ENCODE data around the gene NOTUM. TPM values are rescaled to one million over a fixed set of nuclear protein-coding genes. Genes with fewer than 3 reads are reported as not detected.

NOTUM gene
- total and polyA plus RNA-seq, 2 donors (not counting 3 experiments of a cell fraction or from before 2014, with no cell fraction given) = not detected

DNA sequence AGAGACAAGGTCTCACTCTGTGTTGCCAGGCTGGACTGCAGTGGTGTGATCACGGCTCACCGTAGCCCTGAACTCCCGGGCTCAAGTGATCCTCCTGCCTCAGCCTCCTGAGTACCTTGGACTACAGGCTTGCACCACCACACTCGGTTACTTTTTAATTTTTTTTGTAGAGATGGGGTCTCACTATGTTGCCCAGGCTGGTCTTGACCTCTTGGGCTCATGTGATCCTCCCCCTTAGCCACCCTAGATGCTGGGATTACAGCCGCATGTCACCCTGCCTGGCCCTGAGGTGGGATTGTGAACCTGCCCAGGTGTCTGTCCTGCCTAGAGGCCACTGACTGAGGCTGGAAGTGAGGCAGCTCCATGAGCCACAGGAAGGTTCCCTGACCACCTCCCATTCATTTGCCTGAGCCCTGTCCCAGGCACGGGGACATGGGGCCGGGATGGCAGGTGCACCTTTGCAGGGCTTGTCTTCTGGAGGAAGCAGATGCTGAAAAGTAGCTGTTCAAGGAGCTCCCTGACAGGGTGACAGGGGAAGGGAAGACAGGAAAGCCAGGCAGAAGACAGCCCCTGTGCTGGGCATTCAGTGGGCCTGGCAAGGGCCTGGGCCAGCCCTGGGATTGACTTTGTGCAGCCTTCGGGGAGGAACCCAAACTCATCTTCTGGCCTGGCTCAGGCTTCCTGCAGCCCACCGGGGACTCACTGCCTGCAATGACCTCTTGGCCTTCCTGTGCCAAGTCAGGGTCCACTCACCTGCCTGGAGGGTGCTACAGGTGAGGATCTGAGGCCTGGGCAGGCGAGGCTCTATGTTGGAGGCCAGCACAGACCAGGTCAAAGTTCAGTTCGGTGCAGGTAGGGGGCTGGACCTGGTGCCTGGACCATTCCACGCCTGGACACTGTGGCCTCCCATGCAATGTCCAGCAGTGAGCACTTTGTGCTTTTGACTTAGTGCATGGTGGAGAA lies 8.1 kb upstream of the NOTUM start:
- TF ChIP-seq MYC (IDR thresholded peaks at IDR 0.05; ENCODE audit: low read depth, low read length) (no peak), JUN (IDR thresholded peaks at IDR 0.05; ENCODE audit: borderline replicate concordance, insufficient read depth, insufficient read length, low read depth) (no peak), EZH2 (IDR thresholded peaks at IDR 0.05; ENCODE audit: borderline replicate concordance, low read depth, low read length, severe bottlenecking) (no peak), POLR2A (IDR thresholded peaks at IDR 0.05; ENCODE audit: low read depth, low read length) (no peak), GATA2 (IDR thresholded peaks at IDR 0.05; ENCODE audit: insufficient read depth, insufficient read length, low read depth, low read length) (no peak), FOS (IDR thresholded peaks at IDR 0.05; ENCODE audit: borderline replicate concordance, insufficient read depth, low read length) (no peak), POLR2AphosphoS5 (IDR thresholded peaks at IDR 0.05; ENCODE audit: insufficient read depth, low read depth, low read length) (no peak)
- TF ChIP-seq, protein P1, sequence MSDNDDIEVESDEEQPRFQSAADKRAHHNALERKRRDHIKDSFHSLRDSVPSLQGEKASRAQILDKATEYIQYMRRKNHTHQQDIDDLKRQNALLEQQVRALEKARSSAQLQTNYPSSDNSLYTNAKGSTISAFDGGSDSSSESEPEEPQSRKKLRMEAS (IDR thresholded peaks at IDR 0.05; ENCODE audit: insufficient read depth, insufficient read length) = no peak
- TF ChIP-seq, protein P2, sequence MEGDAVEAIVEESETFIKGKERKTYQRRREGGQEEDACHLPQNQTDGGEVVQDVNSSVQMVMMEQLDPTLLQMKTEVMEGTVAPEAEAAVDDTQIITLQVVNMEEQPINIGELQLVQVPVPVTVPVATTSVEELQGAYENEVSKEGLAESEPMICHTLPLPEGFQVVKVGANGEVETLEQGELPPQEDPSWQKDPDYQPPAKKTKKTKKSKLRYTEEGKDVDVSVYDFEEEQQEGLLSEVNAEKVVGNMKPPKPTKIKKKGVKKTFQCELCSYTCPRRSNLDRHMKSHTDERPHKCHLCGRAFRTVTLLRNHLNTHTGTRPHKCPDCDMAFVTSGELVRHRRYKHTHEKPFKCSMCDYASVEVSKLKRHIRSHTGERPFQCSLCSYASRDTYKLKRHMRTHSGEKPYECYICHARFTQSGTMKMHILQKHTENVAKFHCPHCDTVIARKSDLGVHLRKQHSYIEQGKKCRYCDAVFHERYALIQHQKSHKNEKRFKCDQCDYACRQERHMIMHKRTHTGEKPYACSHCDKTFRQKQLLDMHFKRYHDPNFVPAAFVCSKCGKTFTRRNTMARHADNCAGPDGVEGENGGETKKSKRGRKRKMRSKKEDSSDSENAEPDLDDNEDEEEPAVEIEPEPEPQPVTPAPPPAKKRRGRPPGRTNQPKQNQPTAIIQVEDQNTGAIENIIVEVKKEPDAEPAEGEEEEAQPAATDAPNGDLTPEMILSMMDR (IDR thresholded peaks at IDR 0.05; ENCODE audit: extremely low read depth in 1 of 2, insufficient read depth in 1 of 2, low read depth in 1 of 2, low read length in 2 of 2) = no peak
- Histone ChIP-seq H3K9me1 (replicated peaks; ENCODE audit: control insufficient read depth, extremely low read depth, insufficient read depth, low read length) (no peaks in the 10 kb centered on the region), H3K79me2 (ENCODE audit: control insufficient read depth, insufficient read depth, low read length) (no peaks in the 10 kb centered on the region), H3K4me2 (ENCODE audit: insufficient read depth, low read length) (no peak overlapping the region), H3K4me1 (ENCODE audit: control insufficient read depth, extremely low read depth, insufficient read depth, low read length) (no peaks in the 10 kb centered on the region), H2AFZ (ENCODE audit: low read depth, low read length) (no peak overlapping the region), H4K20me1 (replicated peaks; ENCODE audit: control insufficient read depth, extremely low read depth, insufficient read depth, low read length) (no peaks in the 10 kb centered on the region), H3K27me3 (ENCODE audit: control insufficient read depth in 2 of 2, insufficient read depth in 2 of 2, low read length in 2 of 2) (peaks cover 4 to 8% of the 10 kb centered on the region in 2 experiments), H3K27ac (ENCODE audit: insufficient read depth, low read depth, low read length) (no peak overlapping the region), H3K9ac (replicated peaks; ENCODE audit: extremely low read depth, insufficient read depth, low read length) (no peak overlapping the region), H3K36me3 (ENCODE audit: control insufficient read depth in 2 of 2, extremely low read depth in 1 of 2, insufficient read depth in 2 of 2, low read length in 2 of 2) (no peaks in the 10 kb centered on the region), H3K4me3 (replicated peaks in 1 of 3; ENCODE audit: insufficient read depth in 1 of 3, low read depth in 1 of 3, low read length in 3 of 3) (no peak overlapping the region), H3K9me3 (replicated peaks; ENCODE audit: control insufficient read depth, insufficient read depth, low read length) (no peaks in the 10 kb centered on the region)
- CTCF ChIA-PET = interaction anchor here (1.8 to 2.4 kb wide), 3 partner anchors 10 to 52 kb away, joined by 4 to 7 read pairs (median 6); no protein-coding TSS in a partner anchor
- FAIRE-seq (no peak), DNase-seq (ENCODE audit: low read depth, low spot score) (no peak)
- dilution Hi-C loops (cut with MboI; ENCODE audit: extremely low pct_ligation_motif_present, low sequenced_read_pairs) (no loop called here), intact Hi-C loops (cut with micrococcal nuclease) (no loop called here)
- no TSS peak for BruUV-seq (replicated peaks)
- POLR2A ChIA-PET = no interaction called here

Data from endothelial cell of umbilical vein (primary cell).